Uterus (tissue), 2 donors: ENCODE data around the gene DMAP1.

Experiments used
- POLR2A ChIP-seq, 2 donors: fragments of 450-650 bp; IDR thresholded peaks; one replicate each; pipeline ENCODE4 v1.6.1; 2016; ENCODE audit warnings: antibody characterized with exemption in 2 of 2, mild to moderate bottlenecking in 1 of 2, moderate library complexity in 1 of 2
- TF ChIP-seq, protein P1 (sequence below), 4 experiments: fragments of 200-600 bp in 2 of 4; fragments of 450-650 bp in 2 of 4; sonication (generic) in 2 of 4; IDR thresholded peaks; one replicate each; pipeline ENCODE4 v1.5.1; 2016 to 2019; ENCODE audit warnings: antibody characterized with exemption in 4 of 4, mild to moderate bottlenecking in 2 of 4, moderate library complexity in 1 of 4

DNA sequence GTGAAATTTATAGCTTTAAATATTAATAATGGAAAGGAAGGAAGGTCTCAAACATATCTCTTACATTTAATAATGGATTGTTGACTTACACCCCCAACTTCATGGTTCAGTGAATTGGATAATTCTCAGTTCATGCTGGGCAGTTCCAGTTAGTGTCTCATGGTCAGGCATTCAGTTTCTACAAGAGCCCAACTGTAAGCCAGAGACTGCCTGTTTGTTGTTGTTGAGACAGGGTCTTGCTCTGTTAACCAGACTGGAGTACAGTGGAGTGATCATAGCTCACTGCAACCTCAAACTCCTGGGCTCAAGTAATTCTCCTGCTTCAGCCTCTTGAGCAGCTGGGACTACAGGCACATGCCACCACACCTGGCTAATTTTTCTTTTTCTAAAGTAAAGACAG lies 5.0 kb upstream of the DMAP1 start:
- TF ChIP-seq, protein P1, sequence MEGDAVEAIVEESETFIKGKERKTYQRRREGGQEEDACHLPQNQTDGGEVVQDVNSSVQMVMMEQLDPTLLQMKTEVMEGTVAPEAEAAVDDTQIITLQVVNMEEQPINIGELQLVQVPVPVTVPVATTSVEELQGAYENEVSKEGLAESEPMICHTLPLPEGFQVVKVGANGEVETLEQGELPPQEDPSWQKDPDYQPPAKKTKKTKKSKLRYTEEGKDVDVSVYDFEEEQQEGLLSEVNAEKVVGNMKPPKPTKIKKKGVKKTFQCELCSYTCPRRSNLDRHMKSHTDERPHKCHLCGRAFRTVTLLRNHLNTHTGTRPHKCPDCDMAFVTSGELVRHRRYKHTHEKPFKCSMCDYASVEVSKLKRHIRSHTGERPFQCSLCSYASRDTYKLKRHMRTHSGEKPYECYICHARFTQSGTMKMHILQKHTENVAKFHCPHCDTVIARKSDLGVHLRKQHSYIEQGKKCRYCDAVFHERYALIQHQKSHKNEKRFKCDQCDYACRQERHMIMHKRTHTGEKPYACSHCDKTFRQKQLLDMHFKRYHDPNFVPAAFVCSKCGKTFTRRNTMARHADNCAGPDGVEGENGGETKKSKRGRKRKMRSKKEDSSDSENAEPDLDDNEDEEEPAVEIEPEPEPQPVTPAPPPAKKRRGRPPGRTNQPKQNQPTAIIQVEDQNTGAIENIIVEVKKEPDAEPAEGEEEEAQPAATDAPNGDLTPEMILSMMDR (IDR thresholded peaks at IDR 0.05) = no peak
- TF ChIP-seq POLR2A (IDR thresholded peaks at IDR 0.05) = no peak
